GM12874 (cell line): ENCODE results near the gene CCDC3.

ENCODE experiments used
- TF ChIP-seq, protein P1 (sequence below): IDR thresholded peaks from 2 replicates; pipeline ENCODE4 v1.5.1; 2011; ENCODE audit warnings: low read depth, mild to moderate bottlenecking, control low read depth, low read length, moderate library complexity; ENCODE audit not compliant: insufficient read depth

CCDC3 gene

DNA sequence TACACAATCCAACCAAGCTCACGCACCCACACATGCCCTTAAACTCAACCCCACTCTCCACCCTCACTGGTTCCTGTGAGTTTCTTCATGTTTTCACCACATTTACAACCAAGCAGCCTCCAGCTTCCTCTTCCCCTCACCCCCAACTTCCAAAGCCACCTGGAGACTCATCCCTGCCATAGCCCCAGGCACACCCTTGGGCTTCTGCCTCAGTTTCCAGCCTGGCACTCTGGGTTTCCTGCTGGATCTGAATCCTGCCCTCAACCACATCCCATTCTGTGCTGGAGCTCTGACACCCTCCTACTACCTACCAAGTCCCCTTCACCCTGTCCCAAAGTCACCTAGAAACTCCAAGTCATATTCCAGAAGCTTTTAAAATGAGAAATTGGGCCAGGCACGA, 29.4 kb downstream of the CCDC3 start:
- TF ChIP-seq, protein P1, sequence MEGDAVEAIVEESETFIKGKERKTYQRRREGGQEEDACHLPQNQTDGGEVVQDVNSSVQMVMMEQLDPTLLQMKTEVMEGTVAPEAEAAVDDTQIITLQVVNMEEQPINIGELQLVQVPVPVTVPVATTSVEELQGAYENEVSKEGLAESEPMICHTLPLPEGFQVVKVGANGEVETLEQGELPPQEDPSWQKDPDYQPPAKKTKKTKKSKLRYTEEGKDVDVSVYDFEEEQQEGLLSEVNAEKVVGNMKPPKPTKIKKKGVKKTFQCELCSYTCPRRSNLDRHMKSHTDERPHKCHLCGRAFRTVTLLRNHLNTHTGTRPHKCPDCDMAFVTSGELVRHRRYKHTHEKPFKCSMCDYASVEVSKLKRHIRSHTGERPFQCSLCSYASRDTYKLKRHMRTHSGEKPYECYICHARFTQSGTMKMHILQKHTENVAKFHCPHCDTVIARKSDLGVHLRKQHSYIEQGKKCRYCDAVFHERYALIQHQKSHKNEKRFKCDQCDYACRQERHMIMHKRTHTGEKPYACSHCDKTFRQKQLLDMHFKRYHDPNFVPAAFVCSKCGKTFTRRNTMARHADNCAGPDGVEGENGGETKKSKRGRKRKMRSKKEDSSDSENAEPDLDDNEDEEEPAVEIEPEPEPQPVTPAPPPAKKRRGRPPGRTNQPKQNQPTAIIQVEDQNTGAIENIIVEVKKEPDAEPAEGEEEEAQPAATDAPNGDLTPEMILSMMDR = no peak

DNA sequence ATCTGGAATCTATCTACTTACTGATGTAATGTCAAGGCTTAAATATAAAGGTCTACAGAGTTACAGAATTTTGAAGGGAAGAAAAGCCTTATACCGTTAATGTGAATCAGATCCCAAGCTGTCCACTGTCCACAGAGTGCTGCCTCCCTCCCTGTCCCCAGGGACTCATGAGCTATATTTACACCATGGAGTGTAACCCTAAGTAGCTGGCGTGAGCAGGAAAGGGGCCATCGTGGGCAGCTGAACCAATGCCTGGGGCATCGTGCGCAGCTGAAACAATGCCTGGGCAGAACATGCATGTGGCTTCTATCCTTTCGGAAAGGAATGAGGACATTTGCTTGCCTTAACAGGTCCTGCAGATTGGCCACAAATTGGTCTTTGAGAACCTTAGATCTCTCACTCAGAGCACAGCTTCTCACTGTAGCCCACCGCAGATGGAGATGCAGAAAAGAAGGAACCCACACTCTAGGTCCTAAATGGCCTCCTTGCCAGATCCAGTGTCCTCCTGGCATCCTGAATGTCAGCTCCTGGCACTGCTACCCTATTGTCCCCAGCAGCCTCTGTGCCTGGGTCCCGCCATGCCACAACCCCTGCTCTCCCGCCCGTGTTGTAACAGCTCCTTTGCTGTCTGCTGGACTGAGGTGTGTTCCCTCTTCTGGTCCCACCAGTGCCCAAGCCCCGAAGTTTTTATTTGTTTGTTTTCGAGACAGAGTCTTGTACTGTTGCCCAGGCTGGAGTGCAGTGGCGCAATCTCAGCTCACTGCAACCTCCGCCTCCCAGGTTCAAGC, 30.3 kb downstream of the CCDC3 start:
- TF ChIP-seq, protein P1 = no peak

DNA sequence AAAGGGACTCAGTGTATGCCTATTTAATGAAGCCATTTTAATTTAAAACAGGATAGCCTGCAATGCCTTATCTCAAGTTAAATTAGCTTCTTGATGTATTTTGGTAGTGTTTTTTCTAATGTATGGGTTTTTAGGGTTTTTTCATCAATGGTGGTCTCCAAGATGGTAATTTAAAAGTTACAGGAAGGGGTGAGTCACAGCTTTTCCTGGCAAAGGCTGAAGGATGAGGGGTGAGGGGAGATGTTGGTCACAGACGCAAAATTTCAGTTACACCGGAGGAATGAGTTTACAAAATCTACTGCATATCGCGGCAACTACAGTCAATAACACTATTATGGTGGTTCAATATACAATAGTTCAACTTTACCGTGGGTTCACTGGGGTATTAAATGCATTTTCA, 31.6 kb downstream of the CCDC3 start:
- TF ChIP-seq, protein P1 = no peak

DNA sequence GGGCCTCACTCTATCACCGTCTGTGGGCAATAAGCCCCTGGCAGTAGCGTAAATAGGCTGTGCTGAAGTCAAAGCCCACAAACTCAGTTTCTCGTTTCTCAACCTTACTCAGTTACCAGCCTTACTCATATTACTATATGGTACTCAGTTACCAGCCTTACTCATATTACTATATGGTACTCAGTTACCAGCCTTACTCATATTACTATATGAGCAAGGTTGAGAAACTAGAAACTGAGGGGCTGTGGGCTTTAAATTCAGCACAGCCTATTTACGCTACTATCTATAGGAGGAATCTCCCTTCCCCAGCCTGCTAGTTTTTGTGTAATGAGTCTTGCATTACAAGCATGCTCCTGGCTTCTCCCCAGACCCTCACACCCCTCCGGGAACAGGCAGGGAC, 35.4 kb downstream of the CCDC3 start:
- TF ChIP-seq, protein P1 = no peak

DNA sequence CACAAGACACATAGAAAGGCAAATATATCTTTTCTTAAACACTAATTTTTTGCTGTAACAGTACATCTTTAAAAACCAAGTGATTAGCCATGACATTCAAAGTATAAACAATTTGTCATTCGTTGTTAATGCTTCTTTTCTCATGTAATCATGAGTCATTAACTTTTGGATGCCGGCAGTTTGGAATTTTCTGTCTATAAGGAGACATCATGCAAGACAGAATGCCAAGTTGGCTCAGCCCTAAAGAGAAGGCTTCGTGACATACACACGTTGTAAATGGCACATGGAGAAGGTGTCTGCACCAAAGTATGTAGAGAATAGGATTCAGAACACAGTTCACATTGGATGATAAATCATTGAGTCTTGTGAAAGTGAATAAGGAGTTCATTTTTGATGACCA, 35.9 kb downstream of the CCDC3 start:
- TF ChIP-seq, protein P1 = no peak

DNA sequence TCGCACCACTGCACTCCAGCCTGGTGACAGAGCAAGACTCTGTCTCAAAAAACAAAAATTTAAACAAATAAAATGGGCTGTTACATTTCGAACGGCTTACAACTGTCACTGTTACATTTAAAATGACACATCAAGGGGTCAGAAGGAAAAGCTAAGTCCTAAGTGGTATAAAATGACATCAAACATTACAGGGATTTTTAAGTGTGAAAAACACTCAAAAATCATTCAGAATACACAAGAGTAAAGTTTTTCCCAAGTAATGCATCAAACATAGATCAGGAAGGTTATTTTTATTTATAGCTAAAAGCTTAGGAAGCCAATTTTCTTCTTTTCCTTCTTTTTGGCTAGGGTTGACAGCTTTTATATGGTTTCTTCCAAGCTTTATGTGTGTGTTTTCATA, 39.0 kb downstream of the CCDC3 start:
- TF ChIP-seq, protein P1 = no peak

DNA sequence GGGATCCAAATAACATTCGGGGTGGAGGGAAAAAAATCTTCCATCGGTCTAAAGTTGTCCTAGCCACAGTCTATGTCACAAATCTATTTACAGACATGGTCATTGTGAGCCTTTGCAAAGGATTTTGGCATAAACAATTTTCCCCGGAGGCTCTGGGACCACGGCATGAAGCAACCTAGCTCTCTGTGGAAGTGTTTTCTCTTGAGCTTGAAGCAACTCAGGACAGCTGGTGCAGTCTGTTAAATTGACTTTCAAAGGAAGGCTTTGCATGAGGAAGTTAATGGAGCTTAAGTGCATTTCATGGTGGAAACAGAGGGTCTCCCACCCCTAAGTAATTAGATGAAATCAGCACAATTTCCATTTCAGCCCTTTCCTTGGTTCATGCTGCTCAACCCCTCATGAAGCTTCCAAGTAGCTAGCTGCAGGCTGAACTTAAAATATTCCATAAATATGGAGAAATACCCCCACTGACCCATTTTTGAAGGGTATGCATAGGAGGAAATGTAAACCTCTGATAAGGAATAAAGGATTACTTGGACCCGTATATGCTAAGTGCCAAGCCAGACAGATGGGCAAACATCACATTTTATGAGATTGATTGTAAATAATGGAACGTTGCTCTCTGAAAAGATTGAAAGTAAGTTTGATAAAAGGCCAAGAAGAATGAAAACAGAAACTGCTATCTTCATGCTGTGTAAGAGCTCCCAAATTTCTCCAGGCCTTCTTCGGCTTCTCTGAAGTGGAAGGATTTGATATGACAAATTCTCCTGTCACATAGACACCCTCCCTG, 39.9 kb downstream of the CCDC3 start:
- TF ChIP-seq, protein P1 = no peak
